OCI-LY3 (cell line): Measurements from ENCODE around the gene OSBPL6.

Experiments
- CTCF ChIP-seq: fragments of 200-600, 300-600 bp; sonication (generic); IDR thresholded peaks from 2 replicates; pipeline ENCODE4 v1.5.1; 2014; ENCODE audit warnings: antibody characterized with exemption, low read length, low read depth
- EZH2phosphoT487 ChIP-seq: fragments of 200-600 bp; shearing (Covaris generic); IDR thresholded peaks from 2 replicates; pipeline ENCODE4 v1.6.1; 2018; ENCODE audit warnings: antibody characterized with exemption, mixed run types, low read depth

GRCh38 chr2:178246696-178247095 lies 52.4 kb downstream of the OSBPL6 start:
- TF ChIP-seq EZH2phosphoT487 (no peak), CTCF (no peak)
